Lung (tissue), 16 donors: ENCODE results near the gene XNDC1N. TPM values are rescaled to one million over a fixed set of nuclear protein-coding genes. Genes with fewer than 3 reads are reported as not detected.

Experiments
- ATAC-seq: fragments of 200-7000 bp; cut with Tn5 transposase; one replicate; pipeline ENCODE4 v1.9.1; 2020; ENCODE audit warnings: moderate number of reproducible peaks; ENCODE audit not compliant: insufficient read depth, low FRiP score
- DNase-seq, 3 donors: peaks; one replicate each; pipeline ENCODE4 v3.0.0-alpha.2; 2013 to 2017
- H3K27ac ChIP-seq, 2 donors: one replicate each; pipeline ENCODE4 v1.5.1; 2013; ENCODE audit warnings: mild to moderate bottlenecking in 2 of 2, moderate library complexity in 2 of 2, control low read depth in 1 of 2, inconsistent platforms in 1 of 2, low read depth in 1 of 2, low read length in 1 of 2
- H3K27me3 ChIP-seq, 3 donors: one replicate each; pipeline ENCODE4 v1.5.1; 2013; ENCODE audit warnings: low read length in 2 of 3; ENCODE audit not compliant: control insufficient read depth in 3 of 3, insufficient read depth in 3 of 3
- H3K36me3 ChIP-seq, 4 donors: one replicate each; pipeline ENCODE4 v1.5.1; 2013; ENCODE audit warnings: low read length in 4 of 4, mild to moderate bottlenecking in 1 of 4, moderate library complexity in 1 of 4; ENCODE audit not compliant: control insufficient read depth in 4 of 4, insufficient read depth in 4 of 4
- H3K4me1 ChIP-seq, 5 donors: one replicate each; pipeline ENCODE4 v1.5.1; 2013; ENCODE audit warnings: low read length in 5 of 5, mild to moderate bottlenecking in 2 of 5, moderate library complexity in 1 of 5; ENCODE audit not compliant: control insufficient read depth in 5 of 5, insufficient read depth in 5 of 5
- H3K4me3 ChIP-seq: one replicate; pipeline ENCODE4 v1.5.1; 2013; ENCODE audit warnings: mild to moderate bottlenecking, control low read depth, moderate library complexity
- H3K9ac ChIP-seq, 2 donors: one replicate each; pipeline ENCODE4 v1.5.1; 2013; ENCODE audit warnings: low read length in 2 of 2, control low read depth in 1 of 2; ENCODE audit not compliant: insufficient read depth in 1 of 2
- H3K9me3 ChIP-seq, 4 donors: one replicate each; pipeline ENCODE4 v1.5.1; 2013; ENCODE audit warnings: low read length in 3 of 4, mild to moderate bottlenecking in 1 of 4, moderate library complexity in 1 of 4; ENCODE audit not compliant: control insufficient read depth in 4 of 4, insufficient read depth in 3 of 4
- CTCF ChIP-seq: IDR thresholded peaks from 2 replicates; pipeline ENCODE4 v1.5.1; 2012; ENCODE audit warnings: mild to moderate bottlenecking; ENCODE audit errors: control extremely low read depth, extremely low read depth
- WGBS, 2 donors: extraction: QIAGEN DNeasy Blood & Tissue Kit; methylation state at CpG; one replicate each; pipeline ENCODE4 v1.1.7; 2013; 5-methylcytosine and 5-hydroxymethylcytosine counted together
- long read RNA-seq, 5 donors: transcript quantifications; one replicate each; lab custom pipeline, GENCODE V29; 2026
- polyA plus RNA-seq, 2 donors: library from polyadenylated mRNA; stranded (reverse); fragments of 200-250 nt; gene quantifications; one replicate each; pipeline ENCODE4 v1.2.1, GENCODE V29; 2013
- total RNA-seq, 2 donors: library from RNA; depleted of rRNA in 1 of 2; stranded (reverse); fragments of >200 nt in 1 of 2; gene quantifications; one replicate each; pipeline ENCODE4 v1.2.1, GENCODE V29; 2014 to 2021
- donor health status: control.
- donor health status: control.
- donor health status: Bipolar disorder and iron deficiency.
- donor health status: healthy.
- donor health status: DM: yes; HTN: yes; CAD: no.

XNDC1N gene
- total RNA-seq (10 to 100 TPM in 1 of 2 donors, 1 to 10 TPM in 1; 7.0 to 20.4 TPM), polyA plus RNA-seq (1 to 10 TPM; 2.0 to 2.1 TPM)
- long read RNA-seq, donor 1 = 0 reads
- long read RNA-seq, donor 2 = 0 reads
- long read RNA-seq, donor 3, partial matches to known transcripts = 0 of 1 reads
- long read RNA-seq, donor 3, other reads (novel, unspliced or antisense) = 0 of 1 reads
- long read RNA-seq, donor 4 = 0 reads
- long read RNA-seq, donor 5 = 0 reads

GRCh38 chr11:71927820-71928736 is at the start of gene XNDC1N:
XNDC1N (minus strand) TSS chr11:71928594; CDS start chr11:71923353, 5,241 bp downstream.
- no peak for TF ChIP-seq CTCF
- Histone ChIP-seq H3K9ac (peak within 1 kb of the TSS; percentile 73 to 84), H3K9me3 (no peaks in the 10 kb centered on the region), H3K4me1 (peaks cover 0 to 21% (median 10%) of the 10 kb centered on the region in 5 donors), H3K27me3 (no peaks in the 10 kb centered on the region), H3K4me3 (peak within 1 kb of the TSS; percentile 86), H3K36me3 (peaks cover 0 to 6% (median 1%) of the 10 kb centered on the region in 4 donors), H3K27ac (peak within 1 kb of the TSS; percentile 79 to 91)
- WGBS, 2 donors = 0 to 1% methylated on average over 40 of the region's 40 CpGs
- peak; percentile 93 for ATAC-seq
- DNase-seq = peak in 2 of 3 donors; percentile 89 to 96

- DNase-seq = peak; percentile 33 to 69 (median 65)
- Histone ChIP-seq H3K27me3 (no peaks in the 10 kb centered on the region), H3K27ac (no peak overlapping the region), H3K9ac (no peak overlapping the region), H3K36me3 (peaks cover 0 to 3% (median 2%) of the 10 kb centered on the region in 4 donors), H3K4me1 (peaks cover 0 to 6% (median 0%) of the 10 kb centered on the region in 5 donors), H3K4me3 (no peak overlapping the region), H3K9me3 (no peaks in the 10 kb centered on the region)
- no peak for ATAC-seq
- peak; percentile 65 for TF ChIP-seq CTCF
- WGBS, 2 donors = 50 to 54% methylated on average over 7 of the region's 7 CpGs
Observed at GRCh38 chr11:71977743-71978418, 49.5 kb upstream of the XNDC1N start.

GRCh38 chr11:71977090-71977489 is 48.7 kb upstream of the XNDC1N start:
- WGBS, 2 donors = 74 to 77% methylated on average over 1 of the region's 1 CpG
- no peak overlapping the region for H3K27ac ChIP-seq
- DNase-seq (no peak), ATAC-seq (no peak)
- no peak overlapping the region for H3K4me3 ChIP-seq
- TF ChIP-seq CTCF = no peak
- no peaks in the 10 kb centered on the region for H3K27me3 ChIP-seq
- no peaks in the 10 kb centered on the region for H3K9me3 ChIP-seq
- H3K9ac ChIP-seq = no peak overlapping the region
- peaks cover 0 to 6% (median 0%) of the 10 kb centered on the region in 5 donors for H3K4me1 ChIP-seq
- peaks cover 0 to 3% (median 1%) of the 10 kb centered on the region in 4 donors for H3K36me3 ChIP-seq
